ENCODE results near the gene DDI1.
A peak's percentile ranks its signal among the peaks of the same experiment; 100 is the strongest.
"Not testable (repeated sequence)": the region's sequence is repeated elsewhere in the genome, so short reads cannot be mapped to it uniquely, and the experiment has no call there.

The DDI1 gene

DNA sequence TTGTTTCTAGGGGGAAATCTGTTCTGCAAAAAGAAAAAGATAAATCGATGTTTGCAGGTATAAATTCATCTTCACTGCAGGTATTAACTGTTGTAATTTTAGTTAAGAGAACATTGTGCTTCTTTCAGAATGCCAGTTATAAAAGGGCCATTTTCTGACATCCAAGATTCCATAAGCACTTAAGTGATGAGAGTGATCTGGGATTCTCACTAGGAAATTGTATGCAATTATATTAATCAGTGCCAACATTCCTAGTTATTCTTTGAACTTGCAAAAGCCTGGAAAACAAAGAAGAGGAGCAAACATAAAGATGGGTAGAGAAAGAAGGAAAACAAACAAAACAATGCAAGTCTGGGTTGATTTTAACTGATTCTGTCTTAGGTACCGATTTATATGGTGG, 5.4 kb downstream of the DDI1 start:
- no peak for DNase-seq (ENCODE audit: low spot score)

DNA sequence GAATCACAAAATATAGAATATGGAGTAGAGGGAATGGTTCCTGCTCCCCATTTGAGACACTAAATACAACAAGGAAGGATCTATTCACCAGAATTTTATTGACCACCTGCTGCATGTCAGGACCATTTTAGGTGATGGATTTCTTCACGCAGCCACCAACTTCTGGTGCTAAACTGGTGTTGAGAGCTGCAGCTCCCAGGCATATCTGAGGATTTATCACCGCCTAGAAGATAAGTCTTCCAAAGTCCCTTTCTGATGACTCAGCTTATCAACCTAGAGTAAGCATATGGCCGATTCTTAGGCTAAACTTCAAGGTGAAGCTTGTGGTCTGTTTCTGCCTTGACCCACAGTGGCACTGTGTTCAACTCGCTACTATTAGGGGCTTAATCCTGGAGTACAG, 6.7 kb downstream of the DDI1 start:
- no peak for DNase-seq (ENCODE audit: low spot score)

GRCh38 chr11:104043678-104044239, 7.3 kb downstream of the DDI1 start:
- DNase-seq (ENCODE audit: low spot score) = no peak

DNA sequence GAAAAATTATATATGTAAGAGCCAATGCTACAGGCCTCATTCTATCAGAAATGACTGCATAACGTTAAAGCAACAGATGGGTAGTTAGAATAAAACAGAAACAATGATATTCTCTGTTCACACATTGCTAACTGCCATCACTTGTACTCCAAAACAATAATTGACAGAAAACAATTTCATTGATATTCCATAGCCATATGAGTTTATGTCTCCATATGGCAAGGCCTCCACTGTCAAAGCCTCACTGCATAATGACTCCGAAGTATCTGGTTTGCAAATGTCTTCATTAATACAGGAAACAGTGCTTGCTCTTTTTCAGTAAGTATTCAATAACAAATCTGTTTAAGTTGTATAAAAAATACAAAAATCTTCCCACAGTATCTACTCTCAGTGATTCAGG, 9.9 kb downstream of the DDI1 start:
- no peak for DNase-seq (ENCODE audit: low spot score)

DNA sequence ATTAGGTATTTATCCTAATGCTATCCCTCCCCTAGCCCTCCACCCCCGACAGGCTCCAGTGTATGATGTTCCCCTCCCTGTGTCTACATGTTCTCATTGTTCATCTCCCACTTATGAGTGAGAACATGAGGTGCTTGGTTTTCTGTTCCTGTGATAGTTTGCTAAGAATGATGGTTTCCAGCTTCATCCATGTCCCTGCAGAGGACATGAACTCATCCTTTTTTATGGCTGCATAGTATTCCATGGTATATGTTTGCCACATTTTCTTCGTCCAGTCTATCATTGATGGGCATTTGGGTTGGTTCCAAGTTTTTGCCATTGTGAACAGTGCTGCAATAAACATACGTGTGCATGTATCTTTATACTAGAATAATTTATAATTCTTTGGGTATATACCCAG, 10.4 kb downstream of the DDI1 start:
- DNase-seq (ENCODE audit: low spot score) = not testable (repeated sequence)

DNA sequence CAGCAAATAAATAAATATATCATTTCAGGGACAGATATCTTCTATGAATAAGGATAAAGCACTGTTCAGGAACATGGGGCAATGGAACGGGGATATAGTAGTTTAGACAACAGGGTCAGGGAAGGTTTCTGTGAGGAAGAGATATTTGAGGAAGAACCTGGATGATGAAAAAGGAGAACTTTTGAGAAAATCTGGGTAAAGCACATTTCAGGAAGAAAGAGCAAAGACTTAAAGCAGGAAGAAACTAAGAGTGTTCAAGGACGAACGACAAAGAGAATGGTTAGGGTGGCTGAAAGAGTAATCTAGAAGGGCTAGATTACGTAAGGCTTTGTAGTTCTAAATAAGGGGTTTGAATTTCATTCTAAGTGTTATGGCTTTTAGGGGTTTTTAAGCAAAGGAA, 12.7 kb downstream of the DDI1 start:
- no peak for DNase-seq (ENCODE audit: low spot score)

GRCh38 chr11:104051778-104052177, 15.3 kb downstream of the DDI1 start:
- DNase-seq (ENCODE audit: low spot score) = no peak

DNA sequence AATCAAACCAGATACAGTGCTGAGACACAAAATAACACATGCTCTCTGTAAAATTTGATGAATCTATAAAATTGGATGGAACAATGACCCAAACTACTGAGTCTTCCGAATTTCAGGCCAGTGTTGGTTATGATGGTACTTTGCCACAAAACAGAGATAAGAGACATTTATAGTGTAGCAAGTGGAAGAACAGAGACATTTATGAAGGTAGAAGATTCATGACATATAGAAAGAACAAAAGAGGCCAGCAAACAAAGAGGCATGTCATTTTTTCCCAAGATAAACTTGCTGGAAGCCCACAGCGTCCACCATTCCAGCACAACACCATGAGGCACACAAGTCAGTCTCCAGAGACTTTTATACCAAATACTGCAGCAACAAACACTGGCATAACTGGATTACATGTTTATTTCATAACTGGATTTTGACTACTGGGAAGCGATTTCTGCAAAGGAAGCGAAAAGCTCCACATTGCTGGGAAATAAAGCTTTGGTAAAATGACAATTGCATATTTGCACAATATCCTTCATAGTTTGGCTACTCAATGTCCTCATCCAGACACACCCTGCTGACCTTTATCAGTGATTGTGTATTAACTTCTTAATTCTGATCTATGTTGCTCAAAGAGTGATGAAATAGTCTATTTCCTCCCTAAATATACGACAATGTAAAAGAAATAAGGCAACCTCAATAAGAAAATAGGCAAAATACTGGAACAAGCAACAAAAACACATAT, 17.5 kb downstream of the DDI1 start:
- DNase-seq (ENCODE audit: low spot score) = no peak

GRCh38 chr11:104054911-104055529, 18.6 kb downstream of the DDI1 start:
- no peak for DNase-seq (ENCODE audit: low spot score)

GRCh38 chr11:104055596-104055995, 19.2 kb downstream of the DDI1 start:
- no peak for DNase-seq (ENCODE audit: low spot score)

DNA sequence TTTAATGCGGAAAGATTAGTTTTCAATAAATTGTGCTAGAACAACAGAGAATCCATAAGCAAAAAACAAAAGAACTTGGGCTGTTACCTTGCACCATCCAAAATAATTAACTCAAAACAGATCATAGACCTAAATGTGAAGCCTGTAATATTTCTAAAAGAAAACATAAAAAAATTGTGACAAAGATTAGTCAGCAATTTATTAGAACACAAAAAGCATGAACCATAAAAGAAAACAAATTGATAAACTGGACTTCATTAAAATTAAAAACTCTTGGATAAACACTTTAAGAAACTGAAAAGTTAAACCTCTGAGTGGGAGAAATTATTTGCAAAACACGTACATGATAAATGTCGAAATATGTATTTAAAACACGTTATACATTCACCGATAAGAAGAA, 21.5 kb downstream of the DDI1 start:
- no peak for DNase-seq (ENCODE audit: low spot score)

- DNase-seq (ENCODE audit: low spot score) = no peak
Observed at GRCh38 chr11:104058680-104059079, 22.2 kb downstream of the DDI1 start.

DNA sequence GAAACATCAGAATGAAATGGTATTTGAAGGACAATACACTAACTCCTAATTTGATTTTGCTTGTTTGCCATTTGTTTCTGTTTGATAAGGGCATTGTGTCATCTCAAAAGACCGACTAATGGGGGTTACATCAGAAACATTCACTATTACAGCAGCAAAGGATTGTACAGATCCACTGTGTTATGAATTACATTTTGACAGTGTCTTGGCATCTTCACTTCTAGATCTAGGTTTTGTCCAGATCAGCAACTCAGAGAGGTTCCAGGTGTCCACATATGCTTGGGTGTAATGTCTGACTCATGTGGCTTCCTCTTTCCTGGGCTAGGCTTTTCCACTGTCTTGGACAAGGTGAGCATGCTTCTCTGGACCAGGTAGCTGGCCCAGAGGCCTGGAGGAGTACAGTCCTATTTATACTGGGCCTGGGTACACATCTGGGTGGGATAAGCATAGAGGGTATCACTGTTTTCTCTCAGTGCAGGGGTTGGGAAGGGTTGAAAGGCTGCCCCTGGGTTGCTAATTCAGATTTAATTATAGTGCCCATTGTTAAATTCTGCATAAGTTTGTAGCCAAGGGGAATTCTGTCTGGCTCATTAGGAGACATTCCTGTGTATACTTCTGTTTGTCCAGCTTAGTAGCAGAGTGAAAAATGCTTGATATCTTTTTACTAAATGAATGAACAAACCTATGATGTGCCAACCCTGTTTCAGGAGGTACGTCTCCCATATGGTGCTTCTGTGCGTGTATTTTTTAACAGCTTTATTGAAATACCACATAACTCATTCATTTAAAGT, 23.8 kb downstream of the DDI1 start:
- no peak for DNase-seq (ENCODE audit: low spot score)

DNA sequence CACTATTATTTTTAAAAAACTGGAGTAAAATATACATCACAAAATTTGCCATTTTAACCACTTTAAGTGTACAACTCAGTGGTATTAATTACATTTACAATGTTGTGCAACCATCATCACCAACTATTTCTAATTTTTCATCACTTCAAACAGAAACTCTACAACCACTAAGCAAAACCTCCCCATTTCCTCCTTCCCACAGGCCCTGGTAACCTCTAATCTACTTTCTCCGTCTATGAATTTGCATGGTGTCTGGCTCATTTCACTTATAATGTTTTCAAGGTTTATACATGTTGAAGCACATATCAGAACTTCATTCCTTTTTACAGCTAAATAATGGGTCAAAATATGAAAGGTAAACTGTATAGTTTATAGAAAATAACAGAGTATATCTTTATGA, 24.4 kb downstream of the DDI1 start:
- no peak for DNase-seq (ENCODE audit: low spot score)

DNA sequence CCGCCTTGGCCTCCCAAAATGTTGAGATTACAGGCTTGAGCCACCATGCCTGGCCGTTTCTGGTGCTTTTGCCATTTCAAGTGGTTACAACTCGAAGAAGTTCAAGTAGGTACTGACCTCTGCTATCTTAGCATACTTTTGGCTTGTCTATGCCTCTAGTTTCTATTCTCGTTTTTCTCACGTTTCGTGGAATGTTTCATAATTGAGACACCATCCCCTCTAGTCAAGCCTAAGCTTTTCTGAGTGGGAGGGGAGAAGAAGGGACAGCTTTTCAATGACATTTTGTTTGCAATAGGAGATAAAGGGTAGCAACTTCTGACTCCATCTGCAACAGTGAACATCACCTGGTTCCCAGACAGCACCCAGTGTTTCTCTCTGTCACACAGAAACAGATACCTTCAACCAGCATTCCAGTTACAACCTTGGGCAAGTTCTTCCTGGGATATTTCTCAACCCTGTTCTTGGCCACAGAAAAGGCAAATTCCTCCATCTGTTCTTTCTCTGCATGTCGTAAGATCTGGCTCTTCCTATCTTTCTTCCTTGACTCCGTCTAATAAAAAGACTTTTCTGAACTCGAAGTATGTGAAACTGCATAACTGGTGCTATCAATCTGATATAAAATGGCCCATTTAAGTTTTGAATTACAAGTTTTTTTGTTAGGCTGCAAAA, 25.5 kb downstream of the DDI1 start:
- DNase-seq (ENCODE audit: low spot score) = no peak

GRCh38 chr11:104064034-104064630, 27.7 kb downstream of the DDI1 start:
- no peak for DNase-seq (ENCODE audit: low spot score)

- DNase-seq (ENCODE audit: low spot score) = no peak
Observed at GRCh38 chr11:104067534-104067933, 31.1 kb downstream of the DDI1 start.

DNA sequence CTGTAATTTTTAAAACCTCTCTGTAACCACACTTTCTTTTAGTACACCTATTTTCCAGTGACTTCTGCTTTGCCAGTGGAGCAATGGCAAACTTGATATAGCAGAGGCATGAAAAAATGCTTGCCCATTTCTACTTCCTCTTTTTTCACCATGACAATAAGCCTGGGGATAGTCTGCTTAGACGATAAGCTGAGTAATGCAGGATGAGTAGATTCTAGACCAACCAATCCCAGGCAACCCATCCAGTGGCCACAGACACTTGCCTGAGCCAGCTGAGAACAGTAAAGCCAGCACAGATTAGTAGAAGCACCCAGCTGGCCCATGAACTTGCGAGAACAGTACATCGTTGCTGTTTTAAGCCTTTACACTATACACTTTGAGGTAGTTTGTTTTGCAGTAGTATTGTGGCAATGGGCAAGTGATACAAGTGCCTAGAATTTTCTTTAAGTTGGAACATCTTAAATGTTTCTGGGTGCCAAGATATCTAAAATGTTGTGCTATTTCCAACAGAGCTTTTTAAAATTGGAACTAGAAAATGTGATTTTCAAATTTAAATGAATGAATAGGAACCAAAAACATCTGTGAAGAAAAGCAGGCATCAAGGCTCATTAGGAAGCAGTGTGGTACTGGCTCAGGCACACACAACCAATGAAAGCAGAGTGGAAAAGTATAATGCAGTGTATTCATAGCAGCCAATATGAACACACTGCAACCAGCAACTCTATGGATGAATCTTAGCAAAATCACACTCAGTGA, 37.7 kb downstream of the DDI1 start:
- peak; percentile 19 for DNase-seq (ENCODE audit: low spot score)

GRCh38 chr11:104075091-104075490, 38.7 kb downstream of the DDI1 start:
- DNase-seq (ENCODE audit: low spot score) = no peak

- DNase-seq (ENCODE audit: low spot score) = no peak
Observed at GRCh38 chr11:104075706-104076105, 39.3 kb downstream of the DDI1 start.

- DNase-seq (ENCODE audit: low spot score) = no peak
Observed at GRCh38 chr11:104076455-104076854, 40.0 kb downstream of the DDI1 start.
